Esophagus muscularis mucosa (tissue), 4 donors: ENCODE results near the gene COQ10A. TPM values are rescaled to one million over a fixed set of nuclear protein-coding genes. Genes with fewer than 3 reads are reported as not detected.

Experiments
- DNase-seq: peaks from one replicate; pipeline ENCODE4 v3.0.0-alpha.2; 2017; ENCODE audit errors: extremely low spot score
- H3K27ac ChIP-seq, 4 donors: fragments of 200-600 bp; sonication (generic); replicated peaks in 1 of 4; 1 replicate in 3 of 4; 2 replicates in 1 of 4; pipeline ENCODE4 v1.5.1; 2016 to 2019; ENCODE audit warnings: mild to moderate bottlenecking in 1 of 4
- H3K27me3 ChIP-seq, 4 donors: fragments of 200-600 bp; sonication (generic); one replicate each; pipeline versions ENCODE4 v1.5.1 to v1.6.0; 2016 to 2019
- H3K36me3 ChIP-seq, 4 donors: fragments of 200-600 bp; sonication (generic); one replicate each; pipeline ENCODE4 v1.5.1; 2016 to 2019
- H3K4me1 ChIP-seq, 4 donors: fragments of 200-600 bp; sonication (generic); one replicate each; pipeline ENCODE4 v1.5.1; 2016 to 2019
- H3K4me3 ChIP-seq, 4 donors: fragments of 200-600 bp; sonication (generic); 1 replicate in 2 of 4; 2 replicates in 2 of 4; pipeline ENCODE4 v1.5.1; 2016 to 2019; ENCODE audit warnings: mild to moderate bottlenecking in 4 of 4, moderate library complexity in 1 of 4
- H3K9me3 ChIP-seq, 4 donors: fragments of 200-600 bp; sonication (generic); 1 replicate in 3 of 4; 2 replicates in 1 of 4; pipeline ENCODE4 v1.5.1; 2016 to 2019
- CTCF ChIP-seq, 3 experiments: fragments of 200-600 bp in 2 of 3; fragments of 450-650 bp in 1 of 3; sonication (generic) in 2 of 3; IDR thresholded peaks; one replicate each; pipeline ENCODE4 v1.5.1; 2017 to 2019; ENCODE audit warnings: antibody characterized with exemption in 3 of 3, mild to moderate bottlenecking in 2 of 3, moderate library complexity in 1 of 3
- EP300 ChIP-seq: sonication (generic); formaldehyde crosslinking; IDR thresholded peaks from one replicate; pipeline ENCODE4 v1.6.1; 2017; ENCODE audit warnings: antibody characterized with exemption
- POLR2A ChIP-seq: fragments of 450-650 bp; IDR thresholded peaks from one replicate; pipeline ENCODE4 v1.6.1; 2017; ENCODE audit warnings: antibody characterized with exemption, moderate library complexity, mild to moderate bottlenecking, low read depth
- POLR2AphosphoS5 ChIP-seq, 2 donors: sonication (generic); formaldehyde crosslinking; IDR thresholded peaks; one replicate each; pipeline ENCODE4 v1.6.1; 2017; ENCODE audit warnings: antibody characterized with exemption in 2 of 2
- WGBS: methylation state at CpG from one replicate; pipeline ENCODE4 v1.1.5; 2018; 5-methylcytosine and 5-hydroxymethylcytosine counted together
- intact Hi-C: fragments of 100-400 bp; cut with DNase I; formaldehyde crosslinking; loops from one replicate; pipeline ENCODE4 v1.15.1; 2023
- total RNA-seq, 4 donors: library from RNA; depleted of rRNA; stranded (reverse); fragments of >200 nt; gene quantifications; one replicate each; pipeline versions ENCODE4 v1.1.0 to v1.2.1, GENCODE V29; 2016

The COQ10A gene
- total RNA-seq, 4 donors from 2014 or later, result 12.4 to 22.8 (median 15.7) TPM

GRCh38 chr12:56241424-56242303 is 25.1 kb upstream of the COQ10A start:
- Histone ChIP-seq H3K27me3 (no peaks in the 10 kb centered on the region), H3K9me3 (no peaks in the 10 kb centered on the region), H3K4me3 (no peak overlapping the region), H3K27ac (no peak overlapping the region), H3K4me1 (peaks cover 0 to 3% (median 0%) of the 10 kb centered on the region in 4 donors), H3K36me3 (peaks cover 58 to 100% (median 90%) of the 10 kb centered on the region in 4 donors)
- 75% methylated on average over 9 of the region's 9 CpGs for WGBS
- intact Hi-C loops, result no loop called here
- no peak for DNase-seq
- TF ChIP-seq POLR2AphosphoS5 (IDR thresholded peaks at IDR 0.05) (no peak), EP300 (no peak), POLR2A (no peak), CTCF (IDR thresholded peaks at IDR 0.05) (no peak)

DNA sequence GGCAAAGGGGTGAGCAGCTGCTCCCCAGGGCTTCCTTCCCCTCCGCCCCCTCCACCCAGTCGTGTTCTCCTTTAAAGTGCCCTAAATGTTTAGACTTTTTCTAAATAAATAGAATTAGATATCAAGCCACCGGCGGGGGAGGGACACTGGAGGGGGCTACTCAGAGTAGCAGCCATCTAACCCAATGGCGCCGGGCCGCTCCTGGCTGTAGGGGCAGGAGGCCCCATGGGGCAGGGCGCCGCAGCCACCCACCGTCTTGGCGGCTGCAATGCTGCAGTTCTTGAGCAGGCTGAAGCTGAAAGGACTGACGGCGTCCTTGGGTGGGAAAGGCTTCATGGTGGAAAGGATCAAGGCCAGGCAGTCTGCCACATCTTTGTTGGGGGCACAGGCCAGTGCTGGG is 23.8 kb upstream of the COQ10A start:
- Histone ChIP-seq H3K27me3 (no peaks in the 10 kb centered on the region), H3K4me1 (peaks cover 0 to 3% (median 0%) of the 10 kb centered on the region in 4 donors), H3K4me3 (no peak overlapping the region), H3K27ac (no peak overlapping the region), H3K9me3 (no peaks in the 10 kb centered on the region), H3K36me3 (peaks cover 71 to 100% (median 99%) of the 10 kb centered on the region in 4 donors)
- intact Hi-C loops, result no loop called here
- DNase-seq, result no peak
- WGBS, result 92% methylated on average over 12 of the region's 13 CpGs
- TF ChIP-seq CTCF (IDR thresholded peaks at IDR 0.05), result no peak
- no peak for TF ChIP-seq POLR2AphosphoS5 (IDR thresholded peaks at IDR 0.05)
- TF ChIP-seq EP300, result no peak
- no peak for TF ChIP-seq POLR2A

GRCh38 chr12:56243731-56244181 is 23.0 kb upstream of the COQ10A start:
- Histone ChIP-seq H3K36me3 (peaks cover 79 to 100% (median 100%) of the 10 kb centered on the region in 4 donors), H3K27me3 (no peaks in the 10 kb centered on the region), H3K4me3 (no peak overlapping the region), H3K27ac (no peak overlapping the region), H3K9me3 (no peaks in the 10 kb centered on the region), H3K4me1 (peaks cover 0 to 3% (median 0%) of the 10 kb centered on the region in 4 donors)
- TF ChIP-seq EP300 (no peak), CTCF (IDR thresholded peaks at IDR 0.05) (no peak), POLR2AphosphoS5 (IDR thresholded peaks at IDR 0.05) (no peak), POLR2A (no peak)
- DNase-seq, result no peak
- intact Hi-C loops, result no loop called here
- WGBS, result 71% methylated on average over 3 of the region's 3 CpGs

- Histone ChIP-seq H3K4me1 (peaks cover 0 to 3% (median 0%) of the 10 kb centered on the region in 4 donors), H3K27ac (no peak overlapping the region)
Observed at GRCh38 chr12:56244494-56244893, 22.2 kb upstream of the COQ10A start.

More at GRCh38 chr12:56244494-56244893, 22.2 kb upstream of the COQ10A start:
- Histone ChIP-seq H3K27me3 (no peaks in the 10 kb centered on the region), H3K9me3 (no peaks in the 10 kb centered on the region), H3K4me3 (no peak overlapping the region), H3K36me3 (peaks cover 86 to 100% (median 100%) of the 10 kb centered on the region in 4 donors)
- TF ChIP-seq EP300 (no peak), CTCF (IDR thresholded peaks at IDR 0.05) (no peak), POLR2AphosphoS5 (IDR thresholded peaks at IDR 0.05) (no peak), POLR2A (no peak)
- intact Hi-C loops, result no loop called here
- no peak for DNase-seq
- 88% methylated on average over 12 of the region's 14 CpGs for WGBS
